HG02759 (cell line): ENCODE measurements around the gene DRAM2.
"Not testable (repeated sequence)": the region's sequence is repeated elsewhere in the genome, so short reads cannot be mapped to it uniquely, and the experiment has no call there.

Experiments used
- ATAC-seq: cut with Tn5 transposase; IDR thresholded peaks from one replicate; pipeline ENCODE4 v1.9.1; 2021; ENCODE audit warnings: mild to moderate bottlenecking, moderate library complexity; ENCODE audit not compliant: unreplicated experiment

DRAM2 gene

DNA sequence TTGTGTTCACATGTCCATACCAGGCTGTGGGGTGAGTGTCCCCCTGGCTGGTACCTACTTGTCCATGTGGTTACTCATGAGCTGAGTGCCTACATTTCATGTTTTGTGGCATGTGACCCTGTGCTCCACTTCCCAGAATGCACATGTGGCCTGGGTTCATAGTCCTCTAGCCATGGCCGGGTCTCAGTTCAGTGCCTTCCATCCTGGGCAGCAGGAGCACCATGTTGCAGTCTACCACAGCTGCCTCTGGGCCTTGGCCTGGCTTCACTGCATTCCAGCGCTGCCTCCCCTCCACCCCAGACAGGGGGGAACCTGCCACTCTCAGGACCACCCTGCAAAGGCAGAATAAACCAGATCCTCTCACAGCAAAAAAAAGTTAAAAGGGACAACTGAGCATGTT lies 5.6 kb upstream of the DRAM2 start:
- no peak for ATAC-seq

DNA sequence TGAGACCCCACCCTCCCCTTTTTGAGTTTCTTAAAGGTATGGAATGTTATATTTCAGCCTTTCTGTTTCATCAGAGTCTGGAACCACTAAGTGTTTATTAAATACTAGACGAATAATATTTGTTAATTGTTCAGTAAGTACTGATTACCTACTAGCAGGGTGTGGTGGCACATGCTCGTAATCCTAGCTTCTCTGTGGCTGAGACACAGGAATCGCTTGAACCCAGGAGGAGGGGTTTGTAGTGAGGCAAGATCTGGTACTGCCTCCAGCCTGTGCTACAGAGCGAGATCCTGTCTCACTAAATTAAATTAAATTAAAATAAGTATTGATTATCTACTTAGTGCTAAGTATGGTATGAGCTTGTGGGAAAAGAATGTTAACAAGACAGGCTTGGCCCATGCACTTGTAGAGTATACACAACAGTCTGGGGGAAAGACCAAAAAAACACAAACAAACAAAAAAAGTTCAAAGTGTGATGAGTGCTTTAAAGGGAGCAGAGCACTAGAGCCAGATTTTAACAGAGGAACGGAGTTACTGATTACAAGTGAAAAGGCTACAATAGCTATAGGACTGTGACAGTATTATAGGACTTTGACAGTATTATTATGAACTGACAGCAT lies 2.6 kb upstream of the DRAM2 start:
- no peak for ATAC-seq

DNA sequence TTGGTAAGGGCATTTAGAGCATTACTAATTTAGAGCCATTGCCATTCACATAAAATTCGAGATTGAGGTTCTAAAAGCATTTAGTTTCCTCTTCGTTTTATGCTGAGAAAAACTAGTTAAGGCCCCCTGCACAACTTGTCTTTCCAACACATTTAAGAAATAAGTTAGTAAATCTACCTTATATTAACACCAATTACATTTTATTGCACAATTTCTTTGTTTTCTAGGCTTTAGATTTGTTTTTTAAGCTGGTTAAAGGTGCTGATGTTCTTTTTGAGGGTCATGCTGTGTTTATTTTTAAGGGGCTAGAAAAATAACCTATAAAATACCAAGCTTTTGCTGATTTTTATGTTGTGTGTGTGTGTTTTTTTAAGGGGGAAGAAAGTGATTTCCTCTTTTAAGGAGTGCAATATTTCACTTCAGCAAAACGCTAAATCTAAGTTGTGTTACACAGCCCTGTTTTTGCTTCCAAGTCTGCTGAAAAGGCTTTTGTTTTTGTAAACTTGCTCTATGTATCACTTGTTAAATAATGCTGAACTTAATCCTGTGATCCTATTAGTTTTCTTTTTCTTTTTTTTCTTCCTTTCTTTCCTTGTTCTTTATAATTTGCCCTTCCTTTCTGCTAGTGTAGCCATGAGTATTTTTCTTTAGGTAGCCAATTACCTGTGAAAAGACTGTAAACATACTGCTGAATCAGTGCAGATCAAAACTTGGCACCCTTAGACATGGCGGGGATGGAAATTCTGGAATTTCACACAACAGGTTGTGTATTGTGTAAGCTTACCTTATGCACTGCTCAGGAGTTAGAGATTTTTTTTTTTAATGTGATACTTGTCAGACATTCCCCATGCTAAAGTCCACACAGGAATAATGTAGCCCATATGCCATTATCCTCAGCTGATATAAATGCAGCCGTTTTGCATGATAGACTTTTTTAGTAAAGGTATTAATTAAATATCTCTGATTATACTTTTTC lies 1.6 kb upstream of the DRAM2 start:
- ATAC-seq, result no peak

DNA sequence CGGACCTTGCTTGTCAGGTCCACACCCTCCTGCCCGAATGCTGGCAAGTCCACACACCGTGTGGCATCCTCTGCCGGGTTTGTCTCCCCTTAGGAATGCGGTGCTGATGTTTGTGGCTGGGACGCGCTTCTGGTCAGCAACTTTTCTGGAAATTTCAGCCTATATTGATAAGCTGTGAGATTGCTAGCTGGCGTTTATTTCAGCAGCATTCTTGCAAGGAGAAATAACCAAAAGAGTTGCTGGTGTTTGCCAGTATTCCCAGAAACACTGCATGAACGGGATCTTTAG lies 731 bp upstream of the DRAM2 start:
- ATAC-seq, result no peak

DNA sequence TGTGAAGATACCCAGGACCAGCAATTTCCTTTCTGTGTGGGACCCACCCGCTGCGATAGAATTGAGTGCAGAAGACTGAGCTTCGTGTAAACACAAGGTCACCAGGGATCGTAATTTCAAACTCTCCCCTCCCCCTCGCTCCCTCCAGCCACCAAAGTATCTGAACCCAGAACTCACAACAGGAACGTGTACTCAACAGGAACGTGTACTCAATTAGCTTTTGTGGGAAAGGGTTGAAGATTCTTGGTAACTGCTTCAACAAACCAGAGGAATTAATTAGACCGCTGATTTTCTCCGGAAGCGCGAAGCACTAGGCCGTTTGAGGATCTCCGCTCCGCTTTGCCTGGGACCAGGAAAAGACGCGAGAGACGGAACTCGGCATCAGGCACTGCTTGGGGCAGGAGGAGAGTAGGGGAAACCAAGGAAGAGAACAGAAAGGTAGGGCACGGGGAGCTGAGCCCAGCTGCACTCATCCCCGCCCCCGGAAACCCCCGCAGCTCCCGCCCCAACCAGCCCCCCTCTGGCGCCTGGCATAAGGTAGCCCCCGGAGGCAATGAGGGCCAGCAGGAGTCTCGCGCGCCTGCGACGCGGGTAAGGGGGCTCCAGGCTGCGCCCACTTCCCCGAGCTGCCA lies 453 bp downstream of the DRAM2 start:
- peak; percentile 56 for ATAC-seq

DNA sequence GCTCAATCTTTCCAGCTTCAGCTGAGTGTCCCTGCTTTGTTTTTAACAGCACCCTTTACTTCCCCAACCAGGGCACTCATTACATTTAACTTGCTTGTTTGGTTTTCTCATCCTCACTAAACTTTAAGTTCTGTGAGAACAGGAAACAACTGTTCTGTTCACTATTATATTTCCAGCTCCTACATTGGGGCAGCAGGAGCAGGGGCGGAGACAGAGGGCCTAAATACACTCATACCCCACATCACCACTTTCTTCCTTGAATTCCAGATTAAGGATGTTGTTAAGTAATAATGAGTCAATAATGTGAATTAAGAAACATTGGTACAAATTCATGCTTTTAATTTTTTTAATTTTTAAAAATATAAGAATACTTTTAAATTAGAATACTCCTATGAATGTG lies 6.0 kb downstream of the DRAM2 start:
- no peak for ATAC-seq

DNA sequence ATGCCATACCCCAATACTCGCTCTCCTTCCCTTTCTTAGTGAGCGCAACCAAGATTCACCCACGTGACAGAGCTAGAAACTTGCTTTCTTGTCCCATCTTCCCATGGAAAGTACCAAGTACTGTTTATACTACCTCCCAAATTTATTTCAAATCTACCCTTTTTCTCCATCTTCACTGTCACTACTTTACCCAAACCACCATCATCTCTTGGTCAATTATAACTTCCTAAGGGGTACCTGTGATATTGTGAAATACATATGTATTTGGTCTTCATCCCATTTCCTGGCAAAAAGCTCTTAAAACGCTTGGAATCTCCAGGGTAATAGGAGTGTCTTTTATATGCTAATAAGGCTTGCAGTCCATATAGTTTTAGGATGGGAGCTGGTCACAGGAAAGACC lies 8.2 kb downstream of the DRAM2 start:
- ATAC-seq, result no peak

DNA sequence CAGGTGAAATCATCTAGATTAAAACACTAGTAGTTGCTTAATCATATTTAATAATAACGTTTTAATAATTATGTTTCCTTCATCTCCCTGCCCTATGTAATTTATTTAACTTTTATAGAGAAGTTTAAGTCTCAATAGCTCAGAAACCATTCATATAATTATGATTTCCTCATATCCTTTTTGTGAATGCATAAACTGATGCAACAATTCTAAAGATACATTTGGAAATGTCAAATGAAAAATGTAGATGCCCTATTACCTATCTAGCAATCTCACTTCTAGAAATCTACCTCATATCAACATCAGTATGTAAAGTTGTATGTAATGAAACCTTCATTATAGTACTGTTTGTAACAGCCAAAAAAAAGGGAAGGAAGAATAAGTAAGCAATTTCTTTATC lies 10.5 kb downstream of the DRAM2 start:
- ATAC-seq, result no peak

DNA sequence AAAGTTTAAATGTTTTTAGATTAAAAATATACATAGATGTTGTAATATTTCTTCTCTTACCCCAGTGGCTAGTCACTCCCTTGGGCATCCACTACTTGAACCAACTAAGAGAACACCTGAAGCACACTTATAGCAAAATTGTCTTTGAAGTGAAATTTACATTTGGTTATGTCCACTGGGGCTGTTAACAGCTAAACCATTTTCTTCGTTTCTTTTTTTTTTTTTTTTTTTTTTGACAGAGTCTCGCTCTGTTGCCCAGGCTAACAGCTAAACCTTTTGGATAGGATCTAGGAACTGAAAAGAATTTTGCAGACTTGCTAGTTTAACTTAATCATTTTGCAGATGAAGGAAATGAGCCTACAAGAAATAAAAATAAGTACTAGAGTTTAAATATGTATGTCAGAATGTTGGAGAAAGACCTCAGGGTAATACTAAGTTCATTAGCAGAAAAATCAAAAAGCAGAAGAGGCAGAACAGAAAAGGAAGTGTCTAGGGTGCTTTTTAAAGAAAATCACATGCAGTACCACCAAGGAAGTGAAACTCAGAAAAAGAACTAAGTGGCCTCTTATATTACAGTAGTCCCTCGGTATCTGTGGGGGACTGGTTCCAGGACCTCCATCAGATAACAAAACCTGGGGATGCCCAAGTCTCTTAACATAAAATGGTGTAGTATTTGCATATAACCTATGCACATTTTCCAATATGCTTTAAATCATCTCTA lies 11.8 kb downstream of the DRAM2 start:
- ATAC-seq, result peak; percentile 86

DNA sequence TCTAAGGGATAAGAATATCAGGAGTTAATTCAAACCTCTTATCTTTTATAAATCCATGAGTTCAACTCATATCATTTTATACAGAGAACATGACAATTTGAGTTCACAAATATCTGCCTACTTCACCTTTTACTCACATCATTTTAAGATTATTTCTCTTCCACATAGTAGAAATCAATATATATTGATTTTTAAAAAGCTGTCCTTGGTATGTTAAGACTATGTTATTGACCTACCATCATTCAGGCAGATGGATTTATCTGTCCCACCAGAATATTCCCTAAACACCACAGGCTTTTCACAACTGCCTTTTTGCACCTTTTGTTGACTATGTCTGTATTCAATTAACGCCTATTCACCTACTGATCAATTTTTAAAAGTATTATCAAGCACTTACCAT lies 13.5 kb downstream of the DRAM2 start:
- no peak for ATAC-seq

DNA sequence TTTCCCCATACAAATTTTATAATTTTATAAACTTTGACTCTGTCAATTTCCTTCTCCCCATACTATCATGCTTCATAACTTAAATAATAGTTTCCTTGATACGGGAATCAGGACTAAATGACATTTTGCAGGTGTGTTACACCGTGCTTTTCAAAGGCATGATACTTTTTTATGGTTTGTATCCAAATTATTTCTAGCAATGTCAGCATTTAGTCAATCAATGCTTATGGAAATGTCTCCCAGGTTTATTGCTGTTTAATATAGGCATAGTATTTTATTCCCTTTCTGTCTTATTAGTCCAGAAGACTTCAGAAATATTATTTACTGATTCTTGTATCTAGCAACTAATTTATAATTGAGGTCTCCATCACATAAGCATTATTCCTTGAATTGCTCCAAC lies 23.4 kb downstream of the DRAM2 start:
- ATAC-seq, result no peak

DNA sequence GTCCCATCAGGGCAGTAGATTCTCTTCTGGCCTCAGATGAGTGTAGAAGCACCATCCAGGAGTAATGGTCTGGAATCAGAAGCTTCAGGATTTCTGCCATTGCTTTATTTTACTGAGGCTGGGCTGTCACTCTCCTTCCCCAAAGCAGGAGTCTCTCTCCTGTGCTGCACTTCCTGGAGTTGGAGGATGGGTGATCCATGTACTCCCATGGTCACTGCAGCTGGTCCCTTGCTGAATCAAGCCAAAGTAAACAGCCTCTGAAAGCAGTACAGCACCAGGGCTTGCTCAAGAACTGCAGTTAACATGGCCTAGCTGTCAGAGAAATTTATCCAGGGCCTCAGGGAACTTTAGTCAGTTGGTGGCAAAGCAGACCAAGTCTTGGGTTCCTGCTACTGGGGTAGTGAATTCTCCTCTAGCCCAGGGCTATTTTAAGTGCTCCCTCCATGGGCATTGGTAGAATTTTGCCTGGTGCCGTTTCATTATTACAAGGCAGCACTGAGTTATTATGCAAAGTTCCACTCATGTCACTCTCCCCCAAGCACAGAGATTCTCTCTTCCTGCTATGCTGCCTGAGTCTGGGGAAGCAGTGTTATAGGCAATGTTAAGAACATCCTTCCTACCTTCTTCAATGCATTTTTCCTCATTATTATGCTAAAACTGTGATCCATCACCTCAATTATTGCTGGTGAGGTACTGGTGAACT lies 29.5 kb downstream of the DRAM2 start:
- ATAC-seq, result no peak

DNA sequence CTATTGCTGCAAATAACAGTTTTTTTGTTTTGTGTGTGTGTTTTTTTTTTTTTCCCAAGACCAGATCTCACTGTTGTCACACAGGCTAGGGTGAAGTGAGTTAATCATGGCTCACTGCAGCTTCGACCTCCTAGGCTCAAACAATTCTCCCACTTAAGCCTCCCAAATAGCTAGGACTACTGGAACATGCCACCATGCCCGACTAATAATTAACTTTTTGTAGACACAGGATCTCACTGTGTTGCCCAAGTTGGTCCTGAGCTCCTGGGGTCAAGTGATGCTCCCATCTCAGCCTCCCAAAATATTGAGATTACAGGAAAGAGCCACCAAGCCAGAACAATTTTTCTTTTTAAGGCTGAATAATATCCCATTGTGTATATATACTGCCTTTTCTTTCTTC lies 34.9 kb downstream of the DRAM2 start:
- ATAC-seq, result no peak

DNA sequence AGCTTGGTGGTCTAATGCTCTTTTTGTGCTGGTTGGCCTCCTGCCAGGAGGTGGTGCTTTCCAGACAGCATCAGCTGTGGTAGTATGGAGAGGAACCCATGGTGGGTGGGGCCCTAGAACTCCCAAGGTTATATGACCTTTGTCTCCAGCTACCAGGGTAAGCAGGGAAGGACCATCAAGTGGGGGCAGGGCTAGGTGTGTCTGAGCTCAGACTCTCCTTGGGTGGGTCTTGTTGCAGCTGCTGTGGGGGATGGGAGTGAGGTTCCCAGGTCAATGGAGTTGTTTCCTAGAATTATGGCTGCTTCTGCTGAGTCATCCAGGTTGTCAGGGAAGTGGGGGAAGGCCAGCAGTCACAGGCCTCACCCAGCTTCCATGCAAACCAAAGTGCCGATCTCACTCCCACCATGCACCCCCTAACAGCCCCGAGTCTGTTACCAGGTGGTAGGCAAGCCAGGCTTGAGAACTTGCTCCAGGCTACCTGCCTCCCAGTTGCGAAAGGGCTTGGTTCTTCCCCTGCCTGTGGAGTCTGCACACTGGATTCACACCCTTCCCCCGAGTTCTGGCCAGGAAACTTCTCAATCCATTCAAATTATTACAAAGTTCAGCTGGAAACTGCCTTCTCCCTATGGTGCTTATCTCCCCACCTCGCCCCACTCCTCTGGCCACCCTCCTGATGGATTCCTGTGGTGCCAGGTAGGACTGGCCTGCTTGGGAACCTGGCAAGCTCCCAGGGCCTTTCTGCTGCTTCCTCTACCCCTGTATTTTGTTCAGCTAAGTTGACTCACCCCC lies 37.8 kb downstream of the DRAM2 start:
- no peak for ATAC-seq

DNA sequence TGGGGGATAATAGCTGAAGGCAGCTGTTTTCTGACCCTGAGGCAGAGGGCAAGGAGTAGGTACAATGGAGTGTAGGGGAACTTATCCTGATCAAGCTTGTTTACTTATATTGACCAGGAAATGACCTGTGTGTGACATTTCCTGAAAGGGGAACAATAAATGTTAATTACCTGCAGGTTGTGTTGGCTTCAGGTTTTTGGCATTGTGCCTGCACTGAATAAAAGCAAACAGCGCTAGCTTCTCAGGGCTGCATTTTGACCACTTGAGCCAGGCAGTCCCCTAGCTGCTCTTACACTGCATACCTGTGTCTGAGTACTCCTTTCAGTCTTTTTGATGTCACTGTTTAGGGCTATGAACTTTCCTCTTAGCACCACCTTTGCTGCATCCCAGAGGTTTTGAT lies 40.6 kb downstream of the DRAM2 start:
- no peak for ATAC-seq

DNA sequence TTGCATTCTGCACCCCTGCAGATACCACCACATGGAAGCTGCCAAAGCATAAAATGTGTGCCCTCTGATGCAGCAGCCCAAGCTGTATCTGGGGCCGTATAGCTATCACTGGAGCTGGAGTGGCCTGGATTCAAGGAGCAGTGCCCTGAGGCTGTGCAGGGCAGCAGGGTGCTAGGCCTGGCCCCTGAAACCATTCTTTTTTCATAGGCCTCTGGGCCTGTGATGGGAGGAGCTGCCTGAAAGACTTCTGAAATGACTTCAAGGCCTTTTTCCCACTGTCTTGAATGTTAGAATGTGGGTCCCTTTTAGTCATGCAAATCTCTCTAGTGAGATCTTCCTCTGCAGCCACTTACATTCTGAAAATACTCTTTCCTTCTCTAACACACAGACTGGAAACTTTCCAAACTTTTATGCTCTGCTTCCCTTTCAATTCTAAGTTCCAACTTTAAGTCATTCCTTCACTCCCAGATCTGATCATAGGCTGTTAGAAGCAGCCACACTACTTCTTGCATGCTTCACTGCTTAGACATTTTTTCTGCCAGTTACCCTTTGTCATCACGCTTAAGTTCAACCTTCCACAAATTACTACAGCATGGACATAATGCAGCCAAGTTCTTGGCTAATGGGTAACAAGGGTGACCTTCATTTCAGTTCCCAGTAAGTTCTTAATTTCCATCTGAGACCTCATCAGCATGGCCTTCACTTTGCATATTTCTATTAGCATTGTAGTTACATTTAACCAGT lies 42.4 kb downstream of the DRAM2 start:
- ATAC-seq, result no peak

DNA sequence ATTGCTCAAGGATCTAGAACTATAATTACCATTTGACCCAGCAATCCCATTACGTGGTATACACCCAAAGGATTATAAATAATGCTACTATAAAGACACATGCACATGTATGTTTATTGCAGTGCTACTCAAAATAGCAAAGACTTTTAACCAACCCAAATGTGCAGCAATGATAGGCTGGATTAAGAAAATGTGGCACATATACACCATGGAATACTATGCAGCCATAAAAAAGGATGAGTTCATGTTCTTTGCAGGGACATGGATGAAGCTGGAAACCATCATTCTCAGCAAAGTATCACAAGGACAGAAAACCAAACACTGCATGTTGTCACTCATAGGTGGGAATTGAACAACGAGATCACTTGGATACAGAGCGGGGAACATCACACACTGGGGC lies 44.5 kb downstream of the DRAM2 start:
- ATAC-seq, result not testable (repeated sequence)

DNA sequence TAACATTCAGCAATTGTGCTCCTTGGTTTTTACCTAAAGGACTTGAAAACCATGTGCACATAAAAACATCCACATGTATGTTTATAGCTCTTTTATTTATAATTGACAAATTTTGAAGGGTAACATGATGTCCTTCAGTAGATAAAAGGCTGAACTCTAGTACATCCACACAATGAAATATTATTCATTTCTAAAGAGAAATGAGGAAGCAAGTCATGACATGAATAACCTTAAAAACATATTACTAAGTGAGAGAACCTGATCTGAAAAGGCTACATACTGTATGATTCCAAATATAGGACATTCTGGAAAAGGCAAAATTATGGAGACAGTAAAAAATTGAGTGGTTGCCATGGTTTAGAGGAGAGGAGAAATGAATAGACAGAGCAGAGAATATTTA lies 50.3 kb downstream of the DRAM2 start:
- ATAC-seq, result no peak

DNA sequence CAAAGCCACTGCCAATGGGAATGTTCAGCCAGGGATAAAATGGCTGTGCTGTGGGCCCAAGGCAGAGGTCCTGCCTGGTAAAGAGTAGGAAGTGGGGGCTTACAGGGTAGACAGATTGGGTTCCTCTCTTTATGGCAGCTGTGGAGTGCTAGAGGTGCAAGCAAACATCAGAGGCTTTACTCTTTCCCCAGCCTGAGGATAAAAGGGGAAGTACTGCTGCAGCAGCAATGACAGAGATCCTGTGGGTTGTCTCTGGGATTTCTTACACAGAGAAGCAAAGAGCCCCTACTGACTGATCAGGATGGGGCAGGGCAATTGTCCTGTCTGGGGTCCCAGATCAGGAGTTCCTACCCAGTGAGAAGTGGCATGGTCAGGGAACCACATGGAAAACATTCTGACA lies 54.2 kb downstream of the DRAM2 start:
- ATAC-seq, result no peak
